ENCODE results near the gene DGCR6L.

- TF ChIP-seq POLR2A (IDR thresholded peaks at IDR 0.05) (no peak), CTCF (IDR thresholded peaks at IDR 0.05) (no peak)
Measured at GRCh38 chr22:20292108-20292507, 27.8 kb downstream of the DGCR6L start.

Data from uterus (tissue), 2 donors.